ENCODE results near the gene HJURP. TPM values are rescaled to one million over a fixed set of nuclear protein-coding genes. Genes with fewer than 3 reads are reported as not detected.

The HJURP gene
- total and polyA plus RNA-seq, 2 donors (not counting 3 experiments of a cell fraction or from before 2014, with no cell fraction given) = 34.4 to 60.9 TPM

DNA sequence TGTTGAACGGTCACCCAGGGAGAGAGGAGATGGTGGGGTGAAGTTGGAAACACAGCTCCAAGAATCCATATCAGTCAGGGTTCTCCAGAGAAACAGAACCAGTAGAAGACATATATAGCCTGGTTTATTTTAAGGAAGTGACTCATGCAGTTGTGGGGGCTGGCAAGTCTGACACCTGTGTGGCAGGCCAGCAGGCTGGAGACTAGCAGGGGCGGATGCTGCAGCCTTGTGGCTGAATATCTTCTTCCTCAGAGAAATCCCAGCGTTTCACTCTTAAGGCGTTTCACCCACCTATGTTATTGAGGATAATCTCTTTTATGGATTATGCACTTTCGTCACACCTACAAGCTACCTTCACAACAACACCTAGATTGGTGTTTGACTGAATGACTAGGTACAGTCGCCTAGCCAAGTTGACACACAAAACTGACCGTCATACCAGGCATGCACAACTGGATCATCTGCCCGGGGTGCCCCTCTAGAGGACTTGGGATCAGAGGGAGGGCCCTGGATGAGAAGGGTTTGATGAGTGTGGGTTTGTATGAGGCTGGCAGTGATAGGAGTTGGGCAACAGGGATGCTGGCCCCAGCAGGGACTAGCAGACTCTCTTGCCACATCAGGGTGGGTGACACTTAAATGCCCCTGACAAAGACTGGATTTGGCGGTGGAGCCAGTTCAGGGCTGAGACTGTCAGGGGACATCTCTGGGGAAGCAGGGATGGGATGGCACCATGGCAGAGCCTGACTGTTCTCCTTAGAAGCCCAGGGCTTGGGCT is 52.8 kb downstream of the HJURP start:
- H3K4me3 ChIP-seq (replicated peaks in 1 of 3; ENCODE audit: insufficient read depth in 1 of 3, low read depth in 1 of 3, low read length in 3 of 3) = no peak overlapping the region
- H2AFZ ChIP-seq (ENCODE audit: low read depth, low read length) = no peak overlapping the region
- H3K9me1 ChIP-seq (replicated peaks; ENCODE audit: control insufficient read depth, extremely low read depth, insufficient read depth, low read length) = no peaks in the 10 kb centered on the region
- TF ChIP-seq EZH2 (IDR thresholded peaks at IDR 0.05; ENCODE audit: borderline replicate concordance, low read depth, low read length, severe bottlenecking) (no peak), POLR2AphosphoS5 (IDR thresholded peaks at IDR 0.05; ENCODE audit: insufficient read depth, low read depth, low read length) (no peak), GATA2 (IDR thresholded peaks at IDR 0.05; ENCODE audit: insufficient read depth, insufficient read length, low read depth, low read length) (no peak), POLR2A (IDR thresholded peaks at IDR 0.05; ENCODE audit: low read depth, low read length) (no peak), MYC (IDR thresholded peaks at IDR 0.05; ENCODE audit: low read depth, low read length) (no peak), JUN (IDR thresholded peaks at IDR 0.05; ENCODE audit: borderline replicate concordance, insufficient read depth, insufficient read length, low read depth) (no peak), FOS (IDR thresholded peaks at IDR 0.05; ENCODE audit: borderline replicate concordance, insufficient read depth, low read length) (no peak)
- TF ChIP-seq, protein P1, sequence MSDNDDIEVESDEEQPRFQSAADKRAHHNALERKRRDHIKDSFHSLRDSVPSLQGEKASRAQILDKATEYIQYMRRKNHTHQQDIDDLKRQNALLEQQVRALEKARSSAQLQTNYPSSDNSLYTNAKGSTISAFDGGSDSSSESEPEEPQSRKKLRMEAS (IDR thresholded peaks at IDR 0.05; ENCODE audit: insufficient read depth, insufficient read length) = no peak
- TF ChIP-seq, protein P2, sequence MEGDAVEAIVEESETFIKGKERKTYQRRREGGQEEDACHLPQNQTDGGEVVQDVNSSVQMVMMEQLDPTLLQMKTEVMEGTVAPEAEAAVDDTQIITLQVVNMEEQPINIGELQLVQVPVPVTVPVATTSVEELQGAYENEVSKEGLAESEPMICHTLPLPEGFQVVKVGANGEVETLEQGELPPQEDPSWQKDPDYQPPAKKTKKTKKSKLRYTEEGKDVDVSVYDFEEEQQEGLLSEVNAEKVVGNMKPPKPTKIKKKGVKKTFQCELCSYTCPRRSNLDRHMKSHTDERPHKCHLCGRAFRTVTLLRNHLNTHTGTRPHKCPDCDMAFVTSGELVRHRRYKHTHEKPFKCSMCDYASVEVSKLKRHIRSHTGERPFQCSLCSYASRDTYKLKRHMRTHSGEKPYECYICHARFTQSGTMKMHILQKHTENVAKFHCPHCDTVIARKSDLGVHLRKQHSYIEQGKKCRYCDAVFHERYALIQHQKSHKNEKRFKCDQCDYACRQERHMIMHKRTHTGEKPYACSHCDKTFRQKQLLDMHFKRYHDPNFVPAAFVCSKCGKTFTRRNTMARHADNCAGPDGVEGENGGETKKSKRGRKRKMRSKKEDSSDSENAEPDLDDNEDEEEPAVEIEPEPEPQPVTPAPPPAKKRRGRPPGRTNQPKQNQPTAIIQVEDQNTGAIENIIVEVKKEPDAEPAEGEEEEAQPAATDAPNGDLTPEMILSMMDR (IDR thresholded peaks at IDR 0.05; ENCODE audit: extremely low read depth in 1 of 2, insufficient read depth in 1 of 2, low read depth in 1 of 2, low read length in 2 of 2) = no peak
- H3K36me3 ChIP-seq (ENCODE audit: control insufficient read depth in 2 of 2, extremely low read depth in 1 of 2, insufficient read depth in 2 of 2, low read length in 2 of 2) = no peaks in the 10 kb centered on the region
- BruUV-seq (replicated peaks) = no TSS peak
- H4K20me1 ChIP-seq (replicated peaks; ENCODE audit: control insufficient read depth, extremely low read depth, insufficient read depth, low read length) = no peaks in the 10 kb centered on the region
- dilution Hi-C loops (cut with MboI; ENCODE audit: extremely low pct_ligation_motif_present, low sequenced_read_pairs) = no loop called here
- no peak overlapping the region for H3K27ac ChIP-seq (ENCODE audit: insufficient read depth, low read depth, low read length)
- H3K27me3 ChIP-seq (ENCODE audit: control insufficient read depth in 2 of 2, insufficient read depth in 2 of 2, low read length in 2 of 2) = no peaks in the 10 kb centered on the region
- intact Hi-C loops (cut with micrococcal nuclease) = no loop called here
- no peaks in the 10 kb centered on the region for H3K79me2 ChIP-seq (ENCODE audit: control insufficient read depth, insufficient read depth, low read length)
- ChIA-PET POLR2A (no interaction called here), CTCF (no interaction called here)
- no peak overlapping the region for H3K4me2 ChIP-seq (ENCODE audit: insufficient read depth, low read length)
- DNase-seq (ENCODE audit: low read depth, low spot score) (no peak), FAIRE-seq (no peak)
- no peak overlapping the region for H3K9ac ChIP-seq (replicated peaks; ENCODE audit: extremely low read depth, insufficient read depth, low read length)
- no peaks in the 10 kb centered on the region for H3K4me1 ChIP-seq (ENCODE audit: control insufficient read depth, extremely low read depth, insufficient read depth, low read length)
- H3K9me3 ChIP-seq (replicated peaks; ENCODE audit: control insufficient read depth, insufficient read depth, low read length) = no peaks in the 10 kb centered on the region
